HepG2 (cell line): ENCODE data around the gene DYRK1B. TPM values are rescaled to one million over a fixed set of nuclear protein-coding genes. Genes with fewer than 3 reads are reported as not detected.

Source experiments
- ATF4 ChIP-seq, 2 experiments: fragments of 450-650 bp in 1 of 2; sonication (generic) in 1 of 2; formaldehyde crosslinking; IDR thresholded peaks; 2 replicates each; pipeline versions ENCODE4 v1.5.0 to v1.8.0; 2020 to 2022; ENCODE audit warnings: mild to moderate bottlenecking in 1 of 2, missing genetic modification reagents in 1 of 2
- ETS1 ChIP-seq: sonication (generic); formaldehyde crosslinking; IDR thresholded peaks from 2 replicates; pipeline ENCODE4 v1.4.0; 2020; ENCODE audit warnings: missing genetic modification reagents
- GLI4 ChIP-seq: sonication (generic); formaldehyde crosslinking; IDR thresholded peaks from 2 replicates; pipeline ENCODE4 v1.5.1; 2020; ENCODE audit warnings: missing genetic modification reagents, mild to moderate bottlenecking, moderate library complexity, borderline replicate concordance
- GTF2F1 ChIP-seq: fragments of 150-350 bp; IDR thresholded peaks from 2 replicates; pipeline ENCODE4 v1.6.1; 2014; ENCODE audit warnings: low read length
- MED8 ChIP-seq: sonication (generic); formaldehyde crosslinking; IDR thresholded peaks from 2 replicates; pipeline ENCODE4 v1.8.1; 2023; ENCODE audit warnings: mild to moderate bottlenecking, missing genetic modification reagents; ENCODE audit not compliant: insufficient replicate concordance
- NCOA2 ChIP-seq: sonication (generic); formaldehyde crosslinking; IDR thresholded peaks from 2 replicates; pipeline ENCODE4 v1.8.0; 2022; ENCODE audit warnings: inconsistent platforms
- ZBTB37 ChIP-seq: sonication (generic); formaldehyde crosslinking; IDR thresholded peaks from 2 replicates; pipeline ENCODE4 v1.4.0; 2020; ENCODE audit warnings: mild to moderate bottlenecking, missing genetic modification reagents
- ZC3H4 ChIP-seq: sonication (generic); formaldehyde crosslinking; IDR thresholded peaks from 2 replicates; pipeline ENCODE4 v1.4.0; 2020; ENCODE audit warnings: missing genetic modification reagents, borderline replicate concordance
- ZNF282 ChIP-seq: fragments of 450-650 bp; IDR thresholded peaks from 2 replicates; pipeline ENCODE4 v1.6.1; 2018; ENCODE audit not compliant: partially characterized antibody
- ZNF383 ChIP-seq: sonication (generic); formaldehyde crosslinking; IDR thresholded peaks from 2 replicates; pipeline ENCODE4 v1.4.0; 2020; ENCODE audit warnings: missing genetic modification reagents, mild to moderate bottlenecking, borderline replicate concordance
- ZNF530 ChIP-seq: sonication (generic); formaldehyde crosslinking; IDR thresholded peaks from 2 replicates; pipeline ENCODE4 v1.5.0; 2020; ENCODE audit warnings: low read depth, mild to moderate bottlenecking, missing genetic modification reagents
- ZNF619 ChIP-seq: sonication (generic); formaldehyde crosslinking; IDR thresholded peaks from 2 replicates; pipeline ENCODE4 v1.4.0; 2020; ENCODE audit warnings: mild to moderate bottlenecking, missing genetic modification reagents
- ZNF639 ChIP-seq: conservative IDR thresholded peaks from 2 replicates; pipeline ENCODE4 v1.6.1; 2018; ENCODE audit warnings: missing genetic modification reagents
- ZNF839 ChIP-seq: sonication (generic); formaldehyde crosslinking; IDR thresholded peaks from 2 replicates; pipeline ENCODE4 v1.4.0; 2020; ENCODE audit warnings: missing genetic modification reagents, mild to moderate bottlenecking, borderline replicate concordance
- ZSCAN30 ChIP-seq: sonication (generic); formaldehyde crosslinking; IDR thresholded peaks from 2 replicates; pipeline ENCODE4 v1.5.0; 2020; ENCODE audit warnings: mild to moderate bottlenecking, missing genetic modification reagents
- ZXDC ChIP-seq: sonication (generic); formaldehyde crosslinking; IDR thresholded peaks from 2 replicates; pipeline ENCODE4 v1.5.0; 2020; ENCODE audit warnings: mild to moderate bottlenecking, missing genetic modification reagents
- polyA plus RNA-seq, 8 experiments: library from polyadenylated mRNA; depleted of rRNA in 3 of 8; stranded (reverse) in 7 of 8; unstranded in 1 of 8; fragments of >200 nt; fragmentation: Illumina TruSeq in 4 of 8; extraction: Trizol in 4 of 8; gene quantifications; 2 replicates each; pipeline versions ENCODE4 v1.2.1 to v1.2.3, GENCODE V29; 2011 to 2016; ENCODE audit warnings: low read depth in 4 of 8, missing spikeins in 1 of 8, mixed read lengths in 1 of 8; ENCODE audit not compliant: insufficient read depth in 1 of 8
- total RNA-seq, 5 experiments: library from RNA; depleted of rRNA; stranded (reverse); fragments of >200 nt; fragmentation: Illumina TruSeq; extraction: Trizol; gene quantifications; 2 replicates each; pipeline ENCODE4 v1.2.3, GENCODE V29; 2016; ENCODE audit warnings: low read depth in 1 of 5
- TF ChIP-seq, protein P1 (sequence below): sonication (generic); formaldehyde crosslinking; IDR thresholded peaks from 2 replicates; pipeline ENCODE4 v1.4.0; 2020; ENCODE audit warnings: mild to moderate bottlenecking, missing genetic modification reagents
- TF ChIP-seq, protein P2 (sequence below): sonication (generic); formaldehyde crosslinking; IDR thresholded peaks from 2 replicates; pipeline ENCODE4 v1.8.1; 2023; ENCODE audit warnings: mild to moderate bottlenecking, moderate library complexity, missing genetic modification reagents

The DYRK1B gene
- total and polyA plus RNA-seq, 2 of the 13 experiments (the other 11 are each of a cell fraction or from before 2014, with no cell fraction given): 0.82 to 1.3 TPM

GRCh38 chr19:39845933-39846677 is 12.1 kb upstream of the DYRK1B start, which contains the start of gene FBL (continued):
- TF ChIP-seq, protein P1, sequence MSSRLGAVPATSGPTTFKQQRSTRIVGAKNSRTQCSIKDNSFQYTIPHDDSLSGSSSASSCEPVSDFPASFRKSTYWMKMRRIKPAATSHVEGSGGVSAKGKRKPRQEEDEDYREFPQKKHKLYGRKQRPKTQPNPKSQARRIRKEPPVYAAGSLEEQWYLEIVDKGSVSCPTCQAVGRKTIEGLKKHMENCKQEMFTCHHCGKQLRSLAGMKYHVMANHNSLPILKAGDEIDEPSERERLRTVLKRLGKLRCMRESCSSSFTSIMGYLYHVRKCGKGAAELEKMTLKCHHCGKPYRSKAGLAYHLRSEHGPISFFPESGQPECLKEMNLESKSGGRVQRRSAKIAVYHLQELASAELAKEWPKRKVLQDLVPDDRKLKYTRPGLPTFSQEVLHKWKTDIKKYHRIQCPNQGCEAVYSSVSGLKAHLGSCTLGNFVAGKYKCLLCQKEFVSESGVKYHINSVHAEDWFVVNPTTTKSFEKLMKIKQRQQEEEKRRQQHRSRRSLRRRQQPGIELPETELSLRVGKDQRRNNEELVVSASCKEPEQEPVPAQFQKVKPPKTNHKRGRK (CRISPR knock-in tag): no peak
- peak; percentile 62 for TF ChIP-seq MED8 (CRISPR knock-in tag)
- TF ChIP-seq ZNF619 (CRISPR knock-in tag): no peak
- no peak for TF ChIP-seq ZSCAN30 (CRISPR knock-in tag)
- no peak for TF ChIP-seq ZNF383
- TF ChIP-seq ZNF639 (CRISPR knock-in tag): no peak
- TF ChIP-seq ZNF282: no peak
- TF ChIP-seq ZNF839 (CRISPR knock-in tag): no peak
- peak; percentile 8; the same call in 1 of the 2 replicates for TF ChIP-seq NCOA2
- TF ChIP-seq GLI4: no peak
- TF ChIP-seq ATF4 (CRISPR knock-in tag; IDR thresholded peaks at IDR 0.05): no peak
- no peak; the same call in 1 of the 2 replicates for TF ChIP-seq ZXDC (CRISPR knock-in tag)
- TF ChIP-seq, protein P2, sequence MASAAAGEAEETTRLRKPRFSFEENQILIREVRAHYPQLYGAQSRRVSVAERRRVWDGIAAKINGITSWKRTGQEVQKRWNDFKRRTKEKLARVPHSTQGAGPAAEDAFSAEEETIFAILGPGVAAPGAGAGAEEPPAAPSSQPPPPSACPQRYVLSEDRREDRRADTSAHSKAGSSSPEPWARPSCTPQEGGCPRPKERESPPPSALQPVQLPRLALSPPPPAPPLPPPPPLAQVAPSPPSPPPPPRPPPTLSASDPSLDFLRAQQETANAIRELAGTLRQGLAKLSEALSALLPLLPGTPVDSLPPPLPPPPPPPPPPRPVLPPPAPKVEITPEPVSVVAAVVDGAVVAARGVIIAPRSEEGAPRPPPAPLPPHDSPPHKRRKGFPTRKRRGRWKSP (CRISPR knock-in tag): peak; percentile 43; the same call in 1 of the 2 replicates
- no peak for TF ChIP-seq ZC3H4
- TF ChIP-seq ETS1 (CRISPR knock-in tag): no peak
- no peak for TF ChIP-seq GTF2F1
- no peak for TF ChIP-seq ZBTB37 (CRISPR knock-in tag)
- no peak for TF ChIP-seq ZNF530 (CRISPR knock-in tag)
